T-helper 1 cell treated with Interleukin-12 subunit alpha and Interleukin-12 subunit beta and Interleukin-4 antibody, amounts not matched to agents 30 ng/mL and 1 ng/mL, for 36 hours (primary cell): ENCODE data around the gene PLEKHG5. TPM values are rescaled to one million over a fixed set of nuclear protein-coding genes. Genes with fewer than 3 reads are reported as not detected.

ENCODE experiments used
- intact Hi-C: fragments of 100-400 bp; cut with micrococcal nuclease; formaldehyde crosslinking; loops from one replicate; pipeline ENCODE4 v1.15.1; 2024
- total RNA-seq: library from RNA; stranded (reverse); gene quantifications from 2 replicates; pipeline ENCODE4 v1.2.3, GENCODE V29; 2022

Gene PLEKHG5
- total RNA-seq, 1 donor from 2014 or later = 1.8 TPM

DNA sequence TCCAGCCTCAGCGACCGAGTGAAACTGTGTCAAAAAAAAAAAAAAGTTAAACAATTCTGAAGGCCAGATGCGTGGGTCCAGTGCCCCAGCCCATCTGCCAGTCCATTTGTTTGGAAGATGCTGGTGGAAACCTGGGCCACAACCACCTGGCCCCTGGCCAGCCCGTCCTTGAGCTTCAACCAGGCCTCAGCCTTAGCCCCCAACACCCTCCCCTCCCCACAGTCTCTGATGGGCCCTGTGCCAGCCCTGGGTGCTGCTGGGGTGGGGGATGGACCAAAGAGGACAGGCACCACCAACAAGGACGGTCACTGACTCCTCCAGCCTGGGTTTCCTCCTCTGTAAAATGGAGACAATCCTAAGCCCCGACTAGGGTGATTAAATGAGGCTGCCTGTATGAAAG lies 19.6 kb upstream of the PLEKHG5 start:
- intact Hi-C loops = no loop called here

DNA sequence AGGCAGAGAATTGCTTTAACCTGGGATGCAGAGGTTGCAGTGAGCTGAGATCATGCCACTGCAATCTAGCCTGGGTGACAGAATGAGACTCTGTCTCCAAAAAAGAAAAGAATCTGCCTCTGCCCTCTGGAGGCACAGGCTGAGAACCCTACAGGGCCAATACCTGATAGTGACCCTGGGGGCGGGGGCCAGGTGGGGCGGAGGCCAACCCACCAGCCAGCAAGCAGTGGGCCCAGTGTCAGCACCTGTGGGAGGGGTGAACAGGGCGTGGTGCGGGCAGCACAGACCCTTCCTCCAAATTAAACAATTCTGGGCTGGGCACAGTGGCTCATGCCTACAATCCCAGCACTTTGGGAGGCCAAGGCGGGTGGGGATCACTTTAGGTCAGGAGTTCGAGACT lies 19.0 kb upstream of the PLEKHG5 start:
- intact Hi-C loops = no loop called here

DNA sequence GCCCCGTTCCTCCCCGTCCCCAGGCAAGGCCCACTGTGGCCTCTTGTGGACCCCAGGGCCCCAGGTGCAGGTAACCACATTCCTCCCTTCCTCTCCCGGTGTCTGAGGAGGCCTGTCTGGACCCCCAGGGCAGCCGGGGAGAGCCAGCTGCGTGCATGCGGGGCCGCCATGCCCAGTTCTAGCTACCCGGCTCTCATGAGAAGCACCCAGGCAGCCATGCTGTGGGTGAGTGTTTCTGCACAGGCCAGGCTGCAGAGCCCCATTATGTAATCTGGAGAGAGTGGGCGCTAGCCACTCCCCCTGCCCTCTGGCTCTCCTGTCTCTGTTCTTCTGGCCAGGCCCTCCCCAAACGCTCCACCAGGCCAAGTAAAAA lies 18.4 kb upstream of the PLEKHG5 start:
- intact Hi-C loops = no loop called here

DNA sequence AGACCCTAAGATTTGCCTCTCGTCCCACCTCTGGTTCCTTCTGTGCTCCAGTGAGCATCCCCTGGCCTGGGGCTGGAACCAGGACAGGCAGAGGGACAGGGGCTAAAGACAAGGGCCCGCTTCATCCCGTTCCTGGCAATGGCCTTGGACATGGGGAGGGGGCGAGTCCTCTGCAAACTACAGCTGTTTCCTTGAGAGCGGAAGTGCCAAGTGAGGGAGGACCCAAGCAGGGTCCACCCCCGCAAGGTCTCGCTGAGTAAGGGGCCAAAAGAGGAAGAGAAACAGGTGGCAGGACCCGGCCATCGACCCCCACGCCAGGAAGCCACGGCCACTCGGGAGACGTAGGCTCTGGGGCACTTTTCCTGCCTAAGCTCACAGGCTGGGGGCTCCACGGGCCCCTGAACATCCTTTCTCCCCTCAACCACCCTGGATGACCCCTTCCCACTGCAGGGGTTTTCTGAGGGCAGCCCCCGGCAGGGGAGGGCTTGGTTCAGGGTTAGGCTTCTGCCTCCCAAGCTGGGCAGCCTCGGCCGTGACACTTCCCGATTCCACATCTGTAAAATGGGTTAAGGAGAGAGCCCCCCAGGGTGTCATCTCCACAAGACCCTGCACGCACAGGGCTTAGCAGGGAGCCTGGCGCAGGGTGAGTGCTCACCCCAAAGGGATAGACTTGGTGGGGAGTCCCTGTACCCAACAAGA lies 17.9 kb upstream of the PLEKHG5 start:
- intact Hi-C loops = no loop called here

DNA sequence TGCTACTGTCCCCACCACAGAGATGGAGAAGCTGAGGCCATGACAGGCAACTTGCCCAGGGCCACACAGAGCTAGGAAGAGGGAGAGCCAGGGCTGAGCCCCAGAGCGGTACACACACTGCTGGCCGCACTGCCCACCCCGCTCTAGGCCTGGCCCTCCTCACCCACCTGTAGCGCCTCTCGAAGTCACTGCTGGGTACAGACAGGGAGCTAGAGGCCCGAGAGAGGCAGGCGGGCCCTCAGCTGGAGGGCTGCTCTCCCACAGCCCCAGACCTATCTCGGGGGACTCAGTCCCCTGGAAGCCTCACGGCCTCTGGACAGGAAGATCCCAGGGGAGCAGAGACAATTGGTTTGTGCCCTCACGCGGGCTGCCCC lies 17.3 kb upstream of the PLEKHG5 start:
- intact Hi-C loops = no loop called here

DNA sequence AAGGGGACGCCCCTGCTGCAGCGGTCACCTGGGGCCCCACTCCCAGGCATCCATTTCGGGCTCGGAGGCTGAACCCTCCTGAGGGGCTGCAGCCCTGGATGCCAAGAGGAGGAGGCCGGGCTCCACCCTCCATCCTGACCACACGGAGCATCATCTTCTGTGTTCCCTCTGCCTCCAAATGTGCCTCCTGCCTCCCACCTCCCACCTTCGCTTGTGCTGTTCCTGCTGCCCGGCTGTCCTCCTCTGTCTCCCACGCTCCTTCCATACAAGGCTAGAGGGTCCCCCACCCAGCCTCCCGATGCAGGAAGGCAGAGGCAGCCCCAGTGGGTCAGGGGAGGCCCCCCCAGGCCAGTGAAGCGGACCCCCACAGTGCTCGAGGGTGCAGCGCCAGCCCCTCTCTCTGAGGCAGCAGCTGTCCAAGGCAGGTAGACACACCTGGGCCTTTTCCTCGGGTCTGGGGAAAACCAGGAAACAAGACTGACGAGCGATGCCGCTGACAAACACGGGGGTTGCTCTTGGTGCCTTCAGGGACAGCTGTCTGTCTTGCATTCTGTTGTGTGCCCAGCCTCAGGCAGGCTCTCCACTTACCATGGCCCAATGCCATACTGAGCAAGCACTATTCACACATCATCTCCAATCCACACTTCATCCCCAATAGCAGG lies 16.8 kb upstream of the PLEKHG5 start:
- intact Hi-C loops = no loop called here

DNA sequence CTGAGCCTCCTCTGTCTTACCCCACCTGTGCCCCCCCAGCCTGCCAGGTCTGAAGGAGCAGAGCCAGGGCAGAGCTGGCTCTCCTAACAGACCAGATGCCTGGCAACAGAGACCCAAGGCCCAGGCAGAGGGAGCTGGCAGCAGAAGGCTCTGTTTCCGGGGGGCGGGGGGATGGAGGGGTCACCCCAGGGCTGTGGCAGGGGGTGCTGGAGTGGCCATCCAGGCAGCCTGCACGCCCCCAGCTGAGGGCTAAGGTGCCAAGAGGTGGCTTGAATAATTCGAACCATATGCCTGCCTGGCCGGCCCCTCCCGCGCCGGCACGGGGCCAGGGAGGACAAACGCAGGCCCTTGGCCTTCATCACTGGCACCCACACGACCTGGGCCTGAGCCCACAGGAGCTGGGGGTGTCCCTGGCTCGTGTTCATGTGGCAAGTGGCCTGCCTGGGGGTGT lies 16.0 kb upstream of the PLEKHG5 start:
- intact Hi-C loops = no loop called here

DNA sequence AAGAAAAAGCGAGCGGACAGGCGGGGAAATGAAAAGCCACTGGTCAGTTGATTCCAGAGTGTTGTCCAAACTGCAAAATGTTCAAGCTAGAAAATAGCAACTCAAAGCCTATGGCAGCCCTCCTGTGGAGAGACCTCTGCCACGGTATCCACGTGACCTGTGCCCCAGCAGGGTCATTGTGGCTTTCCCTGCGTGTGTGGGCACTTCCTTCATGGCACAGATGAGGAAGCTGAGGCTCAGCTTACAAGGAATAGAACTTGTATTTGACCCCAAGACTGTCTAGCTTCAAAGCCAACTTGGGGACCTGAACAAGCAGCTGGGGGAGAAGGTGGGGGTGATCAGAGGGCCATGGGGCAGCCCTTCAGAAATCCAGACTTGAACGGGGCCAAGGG lies 15.6 kb upstream of the PLEKHG5 start:
- intact Hi-C loops = no loop called here

DNA sequence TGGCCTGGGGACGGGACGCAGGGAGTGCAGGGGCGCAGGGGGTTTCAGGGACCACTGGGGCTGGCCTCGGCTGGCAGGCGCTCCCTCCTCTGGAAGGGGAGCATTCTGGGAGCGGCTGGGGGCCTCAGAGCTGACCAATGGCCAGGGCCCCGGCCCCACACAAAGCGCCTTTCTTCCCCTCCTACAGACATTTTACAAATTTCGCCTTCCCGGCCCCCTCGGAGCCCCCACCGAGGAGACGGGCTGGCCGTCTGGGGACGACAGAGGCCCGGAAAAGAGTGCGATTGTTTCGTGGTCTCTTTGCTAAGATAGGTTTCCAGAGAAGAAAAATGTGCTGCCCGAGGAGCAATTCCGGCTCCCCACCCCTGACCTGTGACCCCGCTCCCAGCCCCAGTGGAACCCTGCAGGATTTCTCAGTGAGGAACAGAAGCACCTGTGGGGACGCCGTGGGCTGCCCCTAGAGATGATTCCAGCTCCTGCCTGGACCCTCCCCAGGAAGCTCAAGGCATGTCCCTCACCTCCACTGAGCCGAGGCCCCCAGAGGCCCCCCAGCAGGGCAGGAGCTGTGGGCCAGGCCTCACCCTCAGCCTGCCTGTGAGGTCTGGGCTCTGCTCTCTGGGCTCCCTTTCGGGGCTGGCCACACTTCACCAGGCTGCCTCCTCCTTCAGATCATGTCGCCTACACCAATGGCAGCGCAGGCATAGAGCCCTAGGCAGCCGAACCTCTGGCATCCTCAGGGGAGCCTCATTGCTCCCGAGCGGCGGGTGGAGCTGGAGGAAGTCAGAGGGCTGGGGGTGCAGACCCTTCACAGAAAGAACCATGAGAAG lies 15.0 kb upstream of the PLEKHG5 start:
- intact Hi-C loops = no loop called here

DNA sequence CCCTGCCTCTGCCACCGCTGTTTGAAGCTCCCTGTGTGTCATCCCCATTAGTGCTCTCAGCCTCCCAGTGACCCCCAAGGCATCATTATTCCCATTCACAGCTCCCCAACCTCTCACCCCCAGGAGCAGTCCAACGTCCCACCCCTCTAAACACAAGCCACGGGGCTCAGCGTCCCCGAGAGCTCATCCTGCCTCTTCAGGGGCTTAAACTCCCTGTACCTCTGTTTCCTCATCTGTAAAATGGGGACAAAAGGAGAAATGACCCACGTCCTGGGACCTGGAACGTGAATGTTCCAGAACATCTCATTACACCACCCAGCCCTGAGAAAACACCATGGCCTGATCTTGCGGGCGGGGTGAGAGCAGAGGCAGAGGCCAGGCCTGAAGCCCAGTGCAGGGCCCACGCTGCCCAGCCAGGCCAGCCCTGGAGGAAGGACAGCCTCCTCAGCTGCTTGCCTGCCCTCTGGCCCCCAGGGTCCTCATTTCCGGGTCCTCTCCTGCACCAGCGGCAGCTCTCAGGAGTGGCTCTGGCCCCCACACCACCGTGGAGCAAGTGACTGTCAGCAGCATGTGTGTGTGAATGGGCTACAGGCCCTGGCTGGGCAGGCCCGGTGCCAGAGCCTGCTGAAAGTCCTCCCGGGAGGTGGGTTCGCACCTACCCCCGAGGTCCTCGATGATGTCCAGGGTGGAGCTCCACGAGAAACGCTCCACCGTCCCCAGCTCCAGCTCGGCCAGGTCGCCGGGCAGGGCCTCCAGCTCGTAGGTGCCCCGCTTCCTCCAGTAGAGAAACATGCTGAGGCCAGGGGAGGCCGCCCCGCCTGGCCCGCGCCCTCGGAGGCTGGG lies 14.1 kb upstream of the PLEKHG5 start:
- intact Hi-C loops = no loop called here

DNA sequence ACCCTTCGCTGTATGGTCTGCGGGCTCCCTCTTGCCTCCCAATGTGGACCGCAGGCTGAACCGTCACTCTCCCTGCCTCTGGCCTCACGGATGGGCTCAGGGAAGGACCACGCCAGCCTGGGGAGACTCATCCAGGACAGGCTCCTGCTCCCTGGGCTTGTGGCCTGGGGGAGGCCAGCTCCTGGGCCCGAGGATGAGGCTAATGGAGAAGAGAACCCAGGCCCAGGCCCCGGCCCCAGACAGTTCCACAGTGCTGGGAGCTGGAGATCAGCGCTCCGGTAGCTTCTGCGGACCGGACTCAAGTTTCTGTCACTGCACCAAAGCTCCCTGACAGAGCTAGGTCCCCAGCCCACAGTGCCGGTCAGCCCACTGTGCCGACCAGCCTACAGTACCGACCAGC lies 13.4 kb upstream of the PLEKHG5 start:
- intact Hi-C loops = no loop called here

DNA sequence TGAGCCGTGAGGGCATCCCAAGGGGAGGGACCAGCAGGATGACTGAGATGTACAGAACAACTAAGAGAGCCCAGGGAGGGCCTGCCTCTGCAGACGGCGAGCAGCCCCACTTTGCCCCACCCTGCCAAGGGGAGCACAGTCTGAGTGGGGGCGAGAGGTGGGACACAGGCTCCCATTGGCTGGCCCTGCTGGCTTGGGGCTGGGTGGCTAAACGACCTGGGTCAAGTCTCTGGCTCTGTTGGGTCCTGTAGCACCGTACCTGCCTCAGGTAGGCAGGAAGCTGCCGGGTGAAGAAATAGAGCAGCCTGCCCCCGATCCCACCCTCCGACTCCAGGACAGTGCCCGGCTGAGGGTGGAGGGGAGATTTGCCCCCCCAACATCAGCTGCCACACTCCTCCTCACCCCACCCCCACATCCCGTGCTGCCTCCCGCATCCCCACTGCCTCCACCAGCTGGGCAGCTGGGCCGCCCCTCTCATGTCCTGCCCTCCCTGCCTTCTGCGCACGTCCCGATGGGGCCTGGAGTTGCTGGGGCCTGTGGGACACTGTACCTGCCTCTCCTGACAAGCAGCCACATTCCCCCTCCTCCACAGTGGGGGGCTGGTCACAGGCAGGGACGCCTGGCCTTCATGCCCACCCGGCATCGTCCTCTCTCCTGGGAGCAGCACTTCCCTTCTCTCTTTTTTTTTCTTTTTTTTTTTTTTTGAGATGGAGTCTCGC lies 12.6 kb upstream of the PLEKHG5 start:
- intact Hi-C loops = no loop called here

DNA sequence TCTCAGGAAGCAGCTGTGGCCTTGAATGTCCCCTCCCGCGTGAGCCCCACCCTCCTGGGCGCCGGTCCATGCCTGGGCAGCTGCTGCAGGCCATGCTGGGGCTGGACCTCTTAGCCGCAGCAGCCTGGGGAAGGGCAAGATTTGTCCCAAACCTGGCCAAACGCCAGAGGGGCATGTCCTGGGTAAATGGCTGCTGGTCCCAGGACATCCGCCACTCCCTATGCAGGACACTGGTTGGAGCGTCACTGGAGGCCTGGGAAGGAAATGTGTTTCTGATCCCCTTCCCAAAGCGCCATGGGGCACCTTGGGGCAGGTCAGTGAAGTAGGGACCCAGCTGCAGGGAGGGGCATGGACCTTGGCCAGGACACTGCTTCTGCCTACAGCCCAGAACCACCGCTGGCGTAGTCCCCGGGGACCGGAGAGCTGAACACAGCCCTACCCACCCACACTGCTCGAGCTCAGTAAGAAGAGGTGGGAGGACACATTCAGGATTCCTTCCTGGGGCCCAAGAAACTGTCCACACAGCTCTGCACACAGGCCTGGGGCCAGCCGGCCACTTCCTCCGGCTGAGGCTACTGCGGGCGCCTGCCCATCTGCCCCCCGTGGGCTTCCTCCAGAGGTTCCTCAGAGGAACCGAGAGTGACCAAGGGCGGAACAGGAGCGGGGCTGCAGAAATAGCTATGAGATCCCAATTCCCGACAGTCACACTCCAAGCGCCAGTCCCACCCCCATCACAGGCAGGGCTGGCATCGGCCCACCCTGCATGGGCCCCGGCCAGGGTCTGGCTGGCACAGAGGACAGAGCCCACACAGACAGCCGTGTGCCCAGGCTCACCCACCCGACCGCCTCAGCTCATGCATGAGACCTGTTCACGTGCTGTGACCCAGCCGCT lies 10.8 kb upstream of the PLEKHG5 start:
- intact Hi-C loops = no loop called here

DNA sequence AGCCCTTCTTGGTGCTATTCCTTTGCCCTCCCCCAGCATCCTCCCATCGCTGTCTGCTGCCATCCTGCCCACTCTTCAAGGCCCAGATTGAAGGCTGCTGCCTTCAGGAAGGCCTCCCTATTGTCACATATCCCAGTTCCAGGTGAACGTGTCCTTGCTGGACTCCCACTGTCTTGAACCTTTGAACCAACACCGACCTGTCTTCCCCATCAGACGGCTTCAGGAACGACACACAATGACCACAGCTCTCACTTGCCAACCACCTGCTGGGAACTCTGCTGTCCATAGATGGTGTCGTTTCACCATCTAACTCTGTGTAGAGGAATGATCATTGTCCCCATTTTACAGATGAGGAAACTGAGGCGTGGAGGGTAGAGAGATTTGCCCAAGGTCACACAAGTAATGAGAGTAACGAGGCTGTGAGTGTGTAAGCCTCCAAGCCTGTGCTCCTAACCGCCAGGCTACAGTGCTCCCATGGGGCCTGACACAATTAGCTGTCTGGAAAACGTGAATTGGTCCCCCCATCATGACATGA lies 9.9 kb upstream of the PLEKHG5 start:
- intact Hi-C loops = no loop called here

DNA sequence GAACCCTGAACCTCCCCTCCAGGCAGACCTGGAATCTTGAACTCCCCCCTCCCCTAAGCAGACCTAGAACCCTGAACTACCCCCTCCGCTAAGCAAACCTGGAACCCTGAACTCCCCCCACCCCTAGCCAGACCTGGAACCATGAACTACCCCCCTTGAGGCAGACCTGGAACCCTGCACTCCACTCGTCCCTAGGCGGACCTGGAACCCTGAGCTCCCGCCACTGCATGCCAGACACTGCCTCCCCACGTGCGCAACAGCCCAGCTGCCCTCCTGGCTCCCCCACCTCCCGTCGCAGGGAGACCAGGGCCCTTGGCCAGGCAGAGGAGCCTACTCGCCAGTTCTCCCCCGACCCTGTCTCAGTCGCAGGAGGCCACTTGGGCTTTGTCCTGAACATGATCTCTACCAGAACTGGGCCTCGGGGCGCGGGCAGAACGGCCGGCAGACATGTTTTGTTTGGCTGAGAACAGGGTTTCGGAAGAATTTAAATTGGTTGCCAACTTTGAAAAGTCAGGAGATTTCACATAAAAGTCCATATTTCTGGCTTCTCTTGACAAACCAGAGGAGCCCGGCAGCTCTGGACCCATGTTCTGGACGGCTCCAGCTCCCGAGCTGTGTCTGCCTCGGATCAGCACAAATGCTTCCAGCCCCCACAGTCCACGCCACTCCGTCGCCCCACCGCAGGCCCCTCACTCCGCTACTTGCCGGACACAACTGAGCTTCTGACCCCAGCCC lies 9.2 kb upstream of the PLEKHG5 start:
- intact Hi-C loops = no loop called here

DNA sequence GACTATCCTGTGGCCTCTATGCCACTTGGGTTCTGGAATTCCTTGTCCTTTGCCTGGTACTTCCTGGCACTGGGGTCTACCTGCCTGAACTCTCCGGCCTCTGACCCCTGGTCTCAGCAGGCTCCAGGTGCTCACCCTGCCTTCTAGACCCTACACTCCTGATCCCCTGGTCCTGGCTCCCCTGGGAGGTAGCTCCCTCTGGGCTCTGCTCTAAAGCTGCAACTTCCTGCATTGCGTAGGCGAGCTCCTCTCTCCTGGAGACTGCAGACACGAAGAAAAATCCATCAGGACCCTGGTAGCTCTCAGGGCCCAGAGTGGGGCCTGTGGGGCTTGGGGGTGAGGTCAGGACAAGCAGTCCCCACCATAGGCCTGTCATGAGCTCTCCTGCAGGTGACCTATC lies 7.8 kb upstream of the PLEKHG5 start:
- intact Hi-C loops = no loop called here

DNA sequence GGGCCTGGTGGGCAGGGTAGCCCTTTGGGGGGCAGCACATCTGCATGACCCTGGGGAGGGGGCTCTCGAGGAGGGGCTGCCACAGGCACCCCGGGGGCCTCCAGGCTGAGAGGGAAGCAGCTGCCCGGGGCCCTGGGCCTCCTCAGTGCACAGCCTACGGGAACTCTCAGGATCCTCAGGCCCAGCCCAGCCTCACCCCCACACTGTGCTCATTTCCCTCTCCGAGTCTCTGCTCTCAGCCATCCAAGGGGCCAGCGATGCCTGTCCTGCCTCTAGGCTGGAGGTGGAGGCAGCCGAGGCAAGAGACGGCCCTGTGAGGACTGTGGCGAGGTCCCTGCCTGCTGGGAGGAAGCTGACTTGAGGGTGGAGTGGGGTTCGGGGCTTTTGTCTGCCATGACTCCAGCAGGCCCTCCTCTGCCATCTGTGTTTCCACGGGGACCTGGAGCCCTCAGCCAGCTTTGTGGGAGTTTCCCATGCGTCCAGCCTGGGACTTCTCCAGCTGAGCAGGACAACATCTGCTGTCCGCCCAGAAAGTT lies 7.2 kb upstream of the PLEKHG5 start:
- intact Hi-C loops = no loop called here

DNA sequence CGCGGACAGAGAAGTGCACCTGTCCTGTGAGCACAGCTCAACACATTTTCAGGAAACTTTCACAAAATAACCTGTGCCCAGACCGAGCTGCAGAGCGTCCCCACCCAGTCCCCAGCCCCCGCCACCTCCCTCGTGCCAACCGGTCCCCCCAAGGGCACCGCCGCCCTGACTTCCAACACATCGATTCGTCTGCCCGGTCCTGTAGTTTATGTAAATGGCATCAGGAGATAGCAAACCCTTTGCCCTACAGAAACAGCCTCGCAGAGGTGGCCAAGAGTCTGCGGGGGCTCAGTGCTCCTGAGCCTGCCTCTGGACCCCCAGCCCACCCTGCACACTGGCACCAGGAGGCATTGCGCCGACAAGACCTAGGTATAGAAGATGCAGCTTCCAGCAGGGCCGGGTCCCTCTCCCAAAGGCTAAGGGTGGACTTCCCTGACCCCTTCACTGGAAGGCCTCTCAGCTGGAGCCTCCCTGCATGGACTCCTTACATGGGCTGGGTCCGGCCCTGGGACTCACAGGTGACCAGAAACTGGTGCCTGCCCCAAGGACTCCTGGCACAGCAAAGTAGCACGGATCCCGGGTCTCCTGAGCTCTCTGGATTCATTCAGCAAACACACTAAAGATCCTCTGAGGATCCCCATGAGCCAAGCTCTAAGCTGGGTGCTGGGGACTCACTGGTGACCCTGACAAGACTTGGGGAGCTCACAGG lies 6.6 kb upstream of the PLEKHG5 start:
- intact Hi-C loops = no loop called here
